HepG2 (cell line): ENCODE results near the gene ACO1.

Experiments
- GFI1 ChIP-seq: sonication (generic); formaldehyde crosslinking; IDR thresholded peaks from 2 replicates; pipeline ENCODE4 v1.5.0; 2020; ENCODE audit warnings: missing genetic modification reagents, mild to moderate bottlenecking, borderline replicate concordance
- GLI4 ChIP-seq: sonication (generic); formaldehyde crosslinking; IDR thresholded peaks from 2 replicates; pipeline ENCODE4 v1.5.1; 2020; ENCODE audit warnings: missing genetic modification reagents, mild to moderate bottlenecking, moderate library complexity, borderline replicate concordance
- MAZ ChIP-seq, 2 experiments: sonication (generic) in 1 of 2; formaldehyde crosslinking in 1 of 2; IDR thresholded peaks; 2 replicates each; pipeline versions ENCODE4 v1.5.0 to v1.6.1; 2012 to 2020; ENCODE audit warnings: low read depth in 2 of 2, mild to moderate bottlenecking in 2 of 2, borderline replicate concordance in 1 of 2, improper control_type of control experiment in 1 of 2, low read length in 1 of 2, missing genetic modification reagents in 1 of 2, moderate library complexity in 1 of 2
- NR3C1 ChIP-seq: sonication (generic); formaldehyde crosslinking; IDR thresholded peaks from 2 replicates; pipeline ENCODE4 v1.4.0; 2020; ENCODE audit warnings: missing genetic modification reagents
- REXO4 ChIP-seq: sonication (generic); formaldehyde crosslinking; IDR thresholded peaks from 2 replicates; pipeline ENCODE4 v1.8.0; 2022; ENCODE audit warnings: missing genetic modification reagents, mild to moderate bottlenecking, borderline replicate concordance
- SAFB2 ChIP-seq: sonication (generic); formaldehyde crosslinking; IDR thresholded peaks from 2 replicates; pipeline ENCODE4 v1.5.1; 2020; ENCODE audit warnings: missing genetic modification reagents, low read depth, mild to moderate bottlenecking, borderline replicate concordance
- SIN3A ChIP-seq: IDR thresholded peaks from 2 replicates; pipeline ENCODE4 v1.6.1; 2011; ENCODE audit warnings: low read depth, mild to moderate bottlenecking, control low read depth, low read length, borderline replicate concordance
- ZNF317 ChIP-seq: sonication (generic); formaldehyde crosslinking; IDR thresholded peaks from 2 replicates; pipeline ENCODE4 v1.5.0; 2020; ENCODE audit warnings: mild to moderate bottlenecking, missing genetic modification reagents
- TF ChIP-seq, protein P1 (sequence below): IDR thresholded peaks from 2 replicates; pipeline ENCODE4 v1.6.1; 2012; ENCODE audit warnings: inconsistent platforms
- TF ChIP-seq, protein P2 (sequence below): sonication (generic); formaldehyde crosslinking; IDR thresholded peaks from 2 replicates; pipeline ENCODE4 v1.4.0; 2020; ENCODE audit warnings: missing genetic modification reagents
- TF ChIP-seq, protein P3 (sequence below): sonication (generic); formaldehyde crosslinking; IDR thresholded peaks from 2 replicates; pipeline ENCODE4 v1.5.0; 2020; ENCODE audit warnings: mild to moderate bottlenecking, missing genetic modification reagents, moderate library complexity
- TF ChIP-seq, protein P4 (sequence below): sonication (generic); formaldehyde crosslinking; IDR thresholded peaks from 2 replicates; pipeline ENCODE4 v1.4.0; 2020; ENCODE audit warnings: low read depth, missing genetic modification reagents

DNA sequence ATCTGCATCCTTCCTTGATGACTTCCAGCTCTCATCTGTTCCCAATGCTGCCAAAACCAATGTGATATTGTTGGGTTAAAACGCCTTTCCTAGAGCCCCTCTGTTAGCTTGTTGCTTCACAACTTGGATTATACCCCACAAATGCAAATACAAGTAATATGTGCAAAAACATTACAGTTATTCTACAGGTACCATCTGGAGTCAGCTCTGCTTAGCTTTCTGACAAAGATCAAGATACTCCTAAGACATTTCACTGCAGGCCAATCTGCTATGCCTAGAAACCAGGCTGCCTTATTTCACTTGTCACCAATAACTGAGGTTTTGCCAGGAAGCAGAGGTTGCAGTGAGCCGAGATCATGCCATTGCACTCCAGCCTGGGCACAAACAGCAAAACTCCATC is 36.9 kb upstream of the ACO1 start:
- no peak for TF ChIP-seq MAZ (IDR thresholded peaks at IDR 0.05; ENCODE audit: borderline replicate concordance, low read depth, low read length)
- TF ChIP-seq MAZ (CRISPR knock-in tag; IDR thresholded peaks at IDR 0.05; ENCODE audit: low read depth) = no peak
- no peak for TF ChIP-seq ZNF317 (CRISPR knock-in tag)
- TF ChIP-seq, protein P1, sequence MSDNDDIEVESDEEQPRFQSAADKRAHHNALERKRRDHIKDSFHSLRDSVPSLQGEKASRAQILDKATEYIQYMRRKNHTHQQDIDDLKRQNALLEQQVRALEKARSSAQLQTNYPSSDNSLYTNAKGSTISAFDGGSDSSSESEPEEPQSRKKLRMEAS = no peak
- no peak for TF ChIP-seq REXO4 (CRISPR knock-in tag)
- no peak for TF ChIP-seq GFI1
- TF ChIP-seq, protein P2, sequence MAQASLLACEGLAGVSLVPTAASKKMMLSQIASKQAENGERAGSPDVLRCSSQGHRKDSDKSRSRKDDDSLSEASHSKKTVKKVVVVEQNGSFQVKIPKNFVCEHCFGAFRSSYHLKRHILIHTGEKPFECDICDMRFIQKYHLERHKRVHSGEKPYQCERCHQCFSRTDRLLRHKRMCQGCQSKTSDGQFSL (CRISPR knock-in tag) = no peak
- TF ChIP-seq, protein P3, sequence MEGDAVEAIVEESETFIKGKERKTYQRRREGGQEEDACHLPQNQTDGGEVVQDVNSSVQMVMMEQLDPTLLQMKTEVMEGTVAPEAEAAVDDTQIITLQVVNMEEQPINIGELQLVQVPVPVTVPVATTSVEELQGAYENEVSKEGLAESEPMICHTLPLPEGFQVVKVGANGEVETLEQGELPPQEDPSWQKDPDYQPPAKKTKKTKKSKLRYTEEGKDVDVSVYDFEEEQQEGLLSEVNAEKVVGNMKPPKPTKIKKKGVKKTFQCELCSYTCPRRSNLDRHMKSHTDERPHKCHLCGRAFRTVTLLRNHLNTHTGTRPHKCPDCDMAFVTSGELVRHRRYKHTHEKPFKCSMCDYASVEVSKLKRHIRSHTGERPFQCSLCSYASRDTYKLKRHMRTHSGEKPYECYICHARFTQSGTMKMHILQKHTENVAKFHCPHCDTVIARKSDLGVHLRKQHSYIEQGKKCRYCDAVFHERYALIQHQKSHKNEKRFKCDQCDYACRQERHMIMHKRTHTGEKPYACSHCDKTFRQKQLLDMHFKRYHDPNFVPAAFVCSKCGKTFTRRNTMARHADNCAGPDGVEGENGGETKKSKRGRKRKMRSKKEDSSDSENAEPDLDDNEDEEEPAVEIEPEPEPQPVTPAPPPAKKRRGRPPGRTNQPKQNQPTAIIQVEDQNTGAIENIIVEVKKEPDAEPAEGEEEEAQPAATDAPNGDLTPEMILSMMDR (CRISPR knock-in tag) = no peak
- TF ChIP-seq, protein P4, sequence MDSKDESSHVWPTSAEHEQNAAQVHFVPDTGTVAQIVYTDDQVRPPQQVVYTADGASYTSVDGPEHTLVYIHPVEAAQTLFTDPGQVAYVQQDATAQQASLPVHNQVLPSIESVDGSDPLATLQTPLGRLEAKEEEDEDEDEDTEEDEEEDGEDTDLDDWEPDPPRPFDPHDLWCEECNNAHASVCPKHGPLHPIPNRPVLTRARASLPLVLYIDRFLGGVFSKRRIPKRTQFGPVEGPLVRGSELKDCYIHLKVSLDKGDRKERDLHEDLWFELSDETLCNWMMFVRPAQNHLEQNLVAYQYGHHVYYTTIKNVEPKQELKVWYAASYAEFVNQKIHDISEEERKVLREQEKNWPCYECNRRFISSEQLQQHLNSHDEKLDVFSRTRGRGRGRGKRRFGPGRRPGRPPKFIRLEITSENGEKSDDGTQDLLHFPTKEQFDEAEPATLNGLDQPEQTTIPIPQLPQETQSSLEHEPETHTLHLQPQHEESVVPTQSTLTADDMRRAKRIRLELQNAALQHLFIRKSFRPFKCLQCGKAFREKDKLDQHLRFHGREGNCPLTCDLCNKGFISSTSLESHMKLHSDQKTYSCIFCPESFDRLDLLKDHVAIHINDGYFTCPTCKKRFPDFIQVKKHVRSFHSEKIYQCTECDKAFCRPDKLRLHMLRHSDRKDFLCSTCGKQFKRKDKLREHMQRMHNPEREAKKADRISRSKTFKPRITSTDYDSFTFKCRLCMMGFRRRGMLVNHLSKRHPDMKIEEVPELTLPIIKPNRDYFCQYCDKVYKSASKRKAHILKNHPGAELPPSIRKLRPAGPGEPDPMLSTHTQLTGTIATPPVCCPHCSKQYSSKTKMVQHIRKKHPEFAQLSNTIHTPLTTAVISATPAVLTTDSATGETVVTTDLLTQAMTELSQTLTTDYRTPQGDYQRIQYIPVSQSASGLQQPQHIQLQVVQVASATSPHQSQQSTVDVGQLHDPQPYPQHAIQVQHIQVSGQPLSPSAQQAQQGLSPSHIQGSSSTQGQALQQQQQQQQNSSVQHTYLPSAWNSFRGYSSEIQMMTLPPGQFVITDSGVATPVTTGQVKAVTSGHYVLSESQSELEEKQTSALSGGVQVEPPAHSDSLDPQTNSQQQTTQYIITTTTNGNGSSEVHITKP (CRISPR knock-in tag) = no peak
- no peak for TF ChIP-seq NR3C1 (CRISPR knock-in tag)
- TF ChIP-seq SIN3A = no peak
- TF ChIP-seq GLI4 = no peak
- no peak for TF ChIP-seq SAFB2 (CRISPR knock-in tag)
